CD14-positive monocyte (primary cell): ENCODE data around the gene VWA5B1. TPM values are rescaled to one million over a fixed set of nuclear protein-coding genes. Genes with fewer than 3 reads are reported as not detected.

Source experiments
- DNase-seq, 3 donors: peaks; one replicate each; pipeline ENCODE4 v3.0.0-alpha.2; 2011 to 2022
- H2AFZ ChIP-seq: 2 replicates; pipeline ENCODE4 v1.6.0; 2012; ENCODE audit warnings: mild to moderate bottlenecking, low read depth, low read length, inconsistent platforms; ENCODE audit not compliant: insufficient read depth, poor library complexity, severe bottlenecking
- H3K27ac ChIP-seq, 2 donors: 1 replicate in 1 of 2; 2 replicates in 1 of 2; pipeline ENCODE4 v1.5.1; 2012 to 2013; ENCODE audit warnings: low read length in 2 of 2, control low read depth in 1 of 2, inconsistent platforms in 1 of 2, low read depth in 1 of 2, mild to moderate bottlenecking in 1 of 2
- H3K27me3 ChIP-seq, 2 donors: one replicate each; pipeline versions ENCODE4 v1.6.0 to v1.6.1; 2011 to 2013; ENCODE audit warnings: low read length in 2 of 2; ENCODE audit not compliant: control insufficient read depth in 2 of 2, insufficient read depth in 2 of 2
- H3K36me3 ChIP-seq, 2 donors: replicated peaks in 1 of 2; 1 replicate in 1 of 2; 2 replicates in 1 of 2; pipeline versions ENCODE4 v1.5.1 to v1.6.1; 2012 to 2013; ENCODE audit warnings: low read length in 2 of 2, control low read depth in 1 of 2, inconsistent platforms in 1 of 2, mild to moderate bottlenecking in 1 of 2; ENCODE audit not compliant: insufficient read depth in 2 of 2, control insufficient read depth in 1 of 2
- H3K4me1 ChIP-seq, 2 donors: 1 replicate in 1 of 2; 2 replicates in 1 of 2; pipeline versions ENCODE4 v1.5.1 to v1.6.1; 2012 to 2013; ENCODE audit warnings: low read length in 2 of 2, control low read depth in 1 of 2, inconsistent platforms in 1 of 2, mild to moderate bottlenecking in 1 of 2, moderate library complexity in 1 of 2; ENCODE audit not compliant: insufficient read depth in 2 of 2, control insufficient read depth in 1 of 2
- H3K4me2 ChIP-seq: replicated peaks from 2 replicates; pipeline ENCODE3; 2012; ENCODE audit warnings: low read length, moderate library complexity, mild to moderate bottlenecking; ENCODE audit not compliant: poor library complexity, severe bottlenecking; ENCODE audit errors: extremely low read depth
- H3K4me3 ChIP-seq, 3 experiments: fragments of 200-600 bp in 1 of 3; sonication (generic) in 1 of 3; replicated peaks in 1 of 3; 1 replicate in 2 of 3; 2 replicates in 1 of 3; pipeline ENCODE4 v1.5.1; 2011 to 2013; ENCODE audit warnings: low read length in 3 of 3, mild to moderate bottlenecking in 3 of 3, control low read depth in 2 of 3, low read depth in 2 of 3, inconsistent platforms in 1 of 3, moderate library complexity in 1 of 3
- H3K79me2 ChIP-seq: 2 replicates; pipeline ENCODE4 v1.6.0; 2012; ENCODE audit warnings: mild to moderate bottlenecking, control low read depth, inconsistent platforms, low read length, moderate library complexity; ENCODE audit not compliant: insufficient read depth
- H3K9ac ChIP-seq: 2 replicates; pipeline ENCODE4 v1.6.0; 2017; ENCODE audit warnings: low read length, mild to moderate bottlenecking; ENCODE audit not compliant: insufficient read depth, poor library complexity, severe bottlenecking
- H3K9me3 ChIP-seq, 2 donors: replicated peaks in 1 of 2; 1 replicate in 1 of 2; 2 replicates in 1 of 2; pipeline versions ENCODE4 v1.5.1 to v1.6.1; 2012 to 2013; ENCODE audit warnings: low read length in 2 of 2, control low read depth in 1 of 2; ENCODE audit not compliant: control insufficient read depth in 1 of 2, insufficient read depth in 1 of 2
- H4K20me1 ChIP-seq: 2 replicates; pipeline ENCODE4 v1.6.0; 2012; ENCODE audit warnings: mild to moderate bottlenecking, low read length, control low read depth, moderate library complexity; ENCODE audit not compliant: insufficient read depth
- H3K27ac Mint-ChIP-seq, 7 donors: one replicate each; pipeline ENCODE4 v1.8.0; 2020; ENCODE audit warnings: mild to moderate bottlenecking in 7 of 7, mixed read lengths in 7 of 7, moderate library complexity in 6 of 7, inconsistent platforms in 2 of 7
- H3K27me3 Mint-ChIP-seq, 3 donors: one replicate each; pipeline ENCODE4 v1.8.0; 2021 to 2022; ENCODE audit warnings: low read depth in 3 of 3, mild to moderate bottlenecking in 3 of 3, mixed read lengths in 3 of 3, moderate library complexity in 3 of 3, inconsistent platforms in 1 of 3
- H3K36me3 Mint-ChIP-seq, 2 donors: one replicate each; pipeline ENCODE4 v1.8.0; 2020; ENCODE audit warnings: mixed read lengths in 2 of 2, inconsistent platforms in 1 of 2, mild to moderate bottlenecking in 1 of 2
- H3K4me1 Mint-ChIP-seq: one replicate; pipeline ENCODE4 v1.8.0; 2020; ENCODE audit warnings: mild to moderate bottlenecking, mixed read lengths
- H3K4me3 Mint-ChIP-seq, 2 donors: one replicate each; pipeline ENCODE4 v1.8.0; 2020; ENCODE audit warnings: mild to moderate bottlenecking in 2 of 2, mixed read lengths in 2 of 2, moderate library complexity in 1 of 2
- H3K9me3 Mint-ChIP-seq, 7 donors: one replicate each; pipeline ENCODE4 v1.8.0; 2020 to 2022; ENCODE audit warnings: mixed read lengths in 7 of 7, mild to moderate bottlenecking in 6 of 7, moderate library complexity in 6 of 7, inconsistent platforms in 2 of 7
- WGBS: methylation state at CpG from one replicate; pipeline ENCODE4 v1.1.5; 2013; ENCODE audit warnings: missing lambda C conversion rate; ENCODE audit not compliant: insufficient coverage; 5-methylcytosine and 5-hydroxymethylcytosine counted together
- intact Hi-C, 2 donors: fragments of 100-400 bp; cut with micrococcal nuclease; formaldehyde crosslinking; loops; one replicate each; pipeline versions ENCODE4 v1.15.0 to v1.15.1; 2023
- polyA plus RNA-seq, 3 donors: library from polyadenylated mRNA; depleted of rRNA in 1 of 3; unstranded in 2 of 3; stranded (reverse) in 1 of 3; fragments of 300-500 nt in 2 of 3; fragments of >200 nt in 1 of 3; fragmentation: Illumina TruSeq in 2 of 3; gene quantifications; 1 replicate in 2 of 3; 2 replicates in 1 of 3; pipeline ENCODE4 v1.2.3, GENCODE V29; 2012 to 2021
- TF ChIP-seq, protein P1 (sequence below): fragments of 200-600 bp; IDR thresholded peaks from one replicate; pipeline ENCODE4 v1.8.0; 2022; ENCODE audit warnings: antibody characterized with exemption, mild to moderate bottlenecking

The VWA5B1 gene
- polyA plus RNA-seq, 3 donors = not detected

DNA sequence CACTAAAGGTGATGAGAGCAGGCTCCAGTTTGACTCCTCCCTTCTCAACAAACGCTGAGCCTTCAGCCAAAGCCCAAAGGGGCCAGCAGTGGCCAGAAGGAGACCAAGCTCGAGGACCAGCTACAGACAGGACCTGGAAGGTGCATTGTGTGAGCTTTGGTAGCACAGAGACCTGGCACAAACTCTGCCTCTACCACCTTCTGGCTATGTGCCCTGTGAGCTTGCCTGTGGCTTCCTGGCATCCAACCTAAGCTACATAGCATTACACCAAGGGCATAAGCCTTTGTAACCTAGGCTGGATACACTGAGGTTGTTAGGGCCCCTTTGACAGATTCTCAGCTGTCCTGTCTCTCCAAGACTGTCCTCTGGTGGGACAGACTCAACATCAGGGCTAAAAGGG, 6.6 kb upstream of the VWA5B1 start:
- H3K27ac Mint-ChIP-seq = no peak overlapping the region

DNA sequence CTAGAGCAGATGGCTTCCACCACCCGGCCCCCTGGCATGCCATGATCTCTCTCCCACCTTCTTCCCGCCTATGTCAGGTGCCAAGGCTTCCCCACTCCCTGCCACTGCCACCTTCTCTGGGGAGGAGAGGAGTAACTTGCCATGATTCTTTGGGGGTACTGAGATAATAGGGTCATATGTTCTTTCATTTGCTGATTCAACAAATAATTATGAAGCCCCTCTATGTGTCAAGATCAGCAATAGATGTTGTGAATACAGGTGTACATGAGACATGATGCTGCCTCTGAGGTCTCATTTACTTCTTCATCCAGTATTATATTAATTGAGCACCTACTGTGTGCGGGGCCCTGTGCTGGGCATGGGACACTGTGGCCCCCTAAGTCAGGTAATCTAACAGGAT, 6.0 kb upstream of the VWA5B1 start:
- H4K20me1 ChIP-seq = no peaks in the 10 kb centered on the region
- no peaks in the 10 kb centered on the region for H3K4me1 Mint-ChIP-seq
- no peaks in the 10 kb centered on the region for H3K36me3 ChIP-seq
- no peak overlapping the region for H3K4me2 ChIP-seq
- H3K79me2 ChIP-seq = no peaks in the 10 kb centered on the region
- no peak overlapping the region for H3K27ac ChIP-seq
- peaks cover 0 to 2% of the 10 kb centered on the region in 2 donors for H3K27me3 ChIP-seq
- no peak overlapping the region for H2AFZ ChIP-seq
- no peaks in the 10 kb centered on the region for H3K4me1 ChIP-seq
- H3K36me3 Mint-ChIP-seq = no peaks in the 10 kb centered on the region
- no peak for DNase-seq
- TF ChIP-seq, protein P1, sequence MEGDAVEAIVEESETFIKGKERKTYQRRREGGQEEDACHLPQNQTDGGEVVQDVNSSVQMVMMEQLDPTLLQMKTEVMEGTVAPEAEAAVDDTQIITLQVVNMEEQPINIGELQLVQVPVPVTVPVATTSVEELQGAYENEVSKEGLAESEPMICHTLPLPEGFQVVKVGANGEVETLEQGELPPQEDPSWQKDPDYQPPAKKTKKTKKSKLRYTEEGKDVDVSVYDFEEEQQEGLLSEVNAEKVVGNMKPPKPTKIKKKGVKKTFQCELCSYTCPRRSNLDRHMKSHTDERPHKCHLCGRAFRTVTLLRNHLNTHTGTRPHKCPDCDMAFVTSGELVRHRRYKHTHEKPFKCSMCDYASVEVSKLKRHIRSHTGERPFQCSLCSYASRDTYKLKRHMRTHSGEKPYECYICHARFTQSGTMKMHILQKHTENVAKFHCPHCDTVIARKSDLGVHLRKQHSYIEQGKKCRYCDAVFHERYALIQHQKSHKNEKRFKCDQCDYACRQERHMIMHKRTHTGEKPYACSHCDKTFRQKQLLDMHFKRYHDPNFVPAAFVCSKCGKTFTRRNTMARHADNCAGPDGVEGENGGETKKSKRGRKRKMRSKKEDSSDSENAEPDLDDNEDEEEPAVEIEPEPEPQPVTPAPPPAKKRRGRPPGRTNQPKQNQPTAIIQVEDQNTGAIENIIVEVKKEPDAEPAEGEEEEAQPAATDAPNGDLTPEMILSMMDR = no peak
- no peaks in the 10 kb centered on the region for H3K9me3 ChIP-seq
- no peak overlapping the region for H3K27ac Mint-ChIP-seq
- WGBS = 100% methylated on average over 1 of the region's 3 CpGs
- no peak overlapping the region for H3K9ac ChIP-seq
- peaks cover 10 to 21% (median 16%) of the 10 kb centered on the region in 3 donors for H3K27me3 Mint-ChIP-seq
- peaks cover 0 to 5% (median 0%) of the 10 kb centered on the region in 7 donors for H3K9me3 Mint-ChIP-seq
- H3K4me3 ChIP-seq = no peak overlapping the region
- H3K4me3 Mint-ChIP-seq = no peak overlapping the region
- intact Hi-C loops = no loop called here

More for the DNA sequence above, 6.6 kb upstream of the VWA5B1 start:
- H3K4me3 ChIP-seq = no peak overlapping the region
- no peak overlapping the region for H2AFZ ChIP-seq
- H3K27me3 ChIP-seq = no peaks in the 10 kb centered on the region
- Mint-ChIP-seq H3K27me3 (peaks cover 7 to 19% (median 12%) of the 10 kb centered on the region in 3 donors), H3K4me1 (no peaks in the 10 kb centered on the region), H3K4me3 (no peak overlapping the region), H3K36me3 (no peaks in the 10 kb centered on the region), H3K9me3 (peaks cover 0 to 5% (median 0%) of the 10 kb centered on the region in 7 donors)
- DNase-seq = no peak
- 71% methylated on average over 1 of the region's 2 CpGs for WGBS
- H3K27ac ChIP-seq = no peak overlapping the region
- H3K4me2 ChIP-seq = no peak overlapping the region
- intact Hi-C loops = no loop called here
- no peaks in the 10 kb centered on the region for H3K9me3 ChIP-seq
- H3K79me2 ChIP-seq = no peaks in the 10 kb centered on the region
- H3K4me1 ChIP-seq = no peaks in the 10 kb centered on the region
- no peaks in the 10 kb centered on the region for H3K36me3 ChIP-seq
- H3K9ac ChIP-seq = no peak overlapping the region
- TF ChIP-seq, protein P1 = no peak
- no peaks in the 10 kb centered on the region for H4K20me1 ChIP-seq
